AG08395 (cell line): ENCODE results near the gene ARIH2.
"Not testable (repeated sequence)": the region's sequence is repeated elsewhere in the genome, so short reads cannot be mapped to it uniquely, and the experiment has no call there.

Experiments used
- DNase-seq: peaks from one replicate; pipeline ENCODE4 v3.0.0; 2012; ENCODE audit warnings: mixed read lengths, low spot score

The ARIH2 gene

GRCh38 chr3:48918388-48919214 is at the start of gene ARIH2:
ARIH2 (plus strand) TSS chr3:48918842; CDS start chr3:48927559, 8,717 bp downstream.
- peak; percentile 98 for DNase-seq

GRCh38 chr3:48877671-48878070 is 41.0 kb upstream of the ARIH2 start:
- no peak for DNase-seq

GRCh38 chr3:48879307-48879993 is 39.2 kb upstream of the ARIH2 start:
- no peak for DNase-seq

- no peak for DNase-seq
Observed at GRCh38 chr3:48879994-48880377, 38.7 kb upstream of the ARIH2 start.

GRCh38 chr3:48881006-48881405 is 37.6 kb upstream of the ARIH2 start:
- DNase-seq: no peak

GRCh38 chr3:48881652-48882114 is 37.0 kb upstream of the ARIH2 start:
- no peak for DNase-seq

- no peak for DNase-seq
Observed at GRCh38 chr3:48885753-48886152, 32.9 kb upstream of the ARIH2 start.

GRCh38 chr3:48891606-48892005 is 27.0 kb upstream of the ARIH2 start:
- DNase-seq: no peak

- no peak for DNase-seq
Observed at GRCh38 chr3:48894516-48894915, 24.1 kb upstream of the ARIH2 start.

GRCh38 chr3:48896936-48897335 is 21.7 kb upstream of the ARIH2 start:
- no peak for DNase-seq

- no peak for DNase-seq
Observed at GRCh38 chr3:48897460-48898376, 20.9 kb upstream of the ARIH2 start.

- DNase-seq: peak; percentile 96
Observed at GRCh38 chr3:48898383-48899234, 20.0 kb upstream of the ARIH2 start, which contains the start of gene SLC25A20. SLC25A20 (minus strand) TSS chr3:48898882; CDS start chr3:48898794, 88 bp downstream.

GRCh38 chr3:48899273-48899672 is 19.4 kb upstream of the ARIH2 start:
- DNase-seq: no peak

- DNase-seq: not testable (repeated sequence)
Observed at GRCh38 chr3:48907026-48907425, 11.6 kb upstream of the ARIH2 start.

GRCh38 chr3:48915296-48915695 is 3.3 kb upstream of the ARIH2 start:
- DNase-seq: no peak

- DNase-seq: peak; percentile 59
Observed at GRCh38 chr3:48919215-48920138, 835 bp downstream of the ARIH2 start.

GRCh38 chr3:48926425-48927392 is 8.1 kb downstream of the ARIH2 start:
- DNase-seq: no peak

- no peak for DNase-seq
Observed at GRCh38 chr3:48927928-48928327, 9.3 kb downstream of the ARIH2 start.

- peak; percentile 34 for DNase-seq
Observed at GRCh38 chr3:48928679-48929078, 10.0 kb downstream of the ARIH2 start.
